Subcutaneous adipose tissue (tissue), 4 donors: ENCODE results near the gene MBD3L3. TPM values are rescaled to one million over a fixed set of nuclear protein-coding genes. Genes with fewer than 3 reads are reported as not detected.

Experiments
- total RNA-seq, 4 donors: library from RNA; depleted of rRNA; stranded (reverse); fragments of >200 nt; gene quantifications; one replicate each; pipeline ENCODE4 v1.1.0, GENCODE V29; 2016
- TF ChIP-seq, protein P1 (sequence below): fragments of 450-650 bp; IDR thresholded peaks from one replicate; pipeline ENCODE4 v1.5.1; 2016; ENCODE audit warnings: low read depth, mild to moderate bottlenecking, control low read depth, antibody characterized with exemption, moderate library complexity

The MBD3L3 gene
- total RNA-seq, 4 donors from 2014 or later = not detected

DNA sequence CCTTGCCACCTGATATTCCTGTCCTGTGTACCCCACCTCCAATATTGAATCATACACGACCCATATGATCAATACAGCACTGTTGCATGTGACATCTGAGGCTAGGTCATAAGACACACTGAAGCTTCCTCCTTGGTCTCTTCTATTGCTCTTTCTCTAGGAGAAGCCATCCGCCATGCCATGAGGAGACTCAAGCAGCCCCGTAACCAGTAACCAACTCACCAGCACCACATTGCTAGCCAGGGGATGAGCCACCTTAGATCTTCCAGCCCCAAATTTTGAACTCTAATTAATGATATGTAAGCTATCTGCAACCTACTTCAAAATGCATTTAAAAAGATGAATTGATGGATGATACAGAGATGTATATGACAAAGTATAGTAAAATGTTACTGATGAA lies 39.6 kb upstream of the MBD3L3 start:
- TF ChIP-seq, protein P1, sequence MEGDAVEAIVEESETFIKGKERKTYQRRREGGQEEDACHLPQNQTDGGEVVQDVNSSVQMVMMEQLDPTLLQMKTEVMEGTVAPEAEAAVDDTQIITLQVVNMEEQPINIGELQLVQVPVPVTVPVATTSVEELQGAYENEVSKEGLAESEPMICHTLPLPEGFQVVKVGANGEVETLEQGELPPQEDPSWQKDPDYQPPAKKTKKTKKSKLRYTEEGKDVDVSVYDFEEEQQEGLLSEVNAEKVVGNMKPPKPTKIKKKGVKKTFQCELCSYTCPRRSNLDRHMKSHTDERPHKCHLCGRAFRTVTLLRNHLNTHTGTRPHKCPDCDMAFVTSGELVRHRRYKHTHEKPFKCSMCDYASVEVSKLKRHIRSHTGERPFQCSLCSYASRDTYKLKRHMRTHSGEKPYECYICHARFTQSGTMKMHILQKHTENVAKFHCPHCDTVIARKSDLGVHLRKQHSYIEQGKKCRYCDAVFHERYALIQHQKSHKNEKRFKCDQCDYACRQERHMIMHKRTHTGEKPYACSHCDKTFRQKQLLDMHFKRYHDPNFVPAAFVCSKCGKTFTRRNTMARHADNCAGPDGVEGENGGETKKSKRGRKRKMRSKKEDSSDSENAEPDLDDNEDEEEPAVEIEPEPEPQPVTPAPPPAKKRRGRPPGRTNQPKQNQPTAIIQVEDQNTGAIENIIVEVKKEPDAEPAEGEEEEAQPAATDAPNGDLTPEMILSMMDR = no peak

- TF ChIP-seq, protein P1 = no peak
These were observed 30.5 kb upstream of the MBD3L3 start for GRCh38 chr19:7088999-7089398.

- TF ChIP-seq, protein P1 = no peak
These were observed 24.8 kb upstream of the MBD3L3 start for GRCh38 chr19:7083076-7083956.

DNA sequence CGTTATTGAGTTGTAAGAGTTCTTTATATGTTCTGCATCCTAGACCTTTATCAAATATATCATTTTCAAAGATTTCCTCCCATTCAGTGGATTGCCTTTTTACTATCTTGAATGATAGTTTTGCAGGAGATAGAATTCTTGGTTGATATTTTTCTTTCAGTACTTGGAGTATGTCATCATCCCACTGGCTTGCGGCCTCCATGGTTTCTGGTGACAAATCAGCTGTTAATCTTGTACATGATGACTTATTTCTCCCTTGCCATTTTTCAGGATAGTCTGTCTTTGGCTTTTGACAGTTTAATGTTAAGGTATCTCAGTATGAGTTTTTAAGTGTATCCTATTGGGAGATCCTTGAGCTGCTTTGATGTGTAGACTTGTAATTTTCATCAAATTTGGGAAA lies 19.5 kb upstream of the MBD3L3 start:
- TF ChIP-seq, protein P1 = no peak

DNA sequence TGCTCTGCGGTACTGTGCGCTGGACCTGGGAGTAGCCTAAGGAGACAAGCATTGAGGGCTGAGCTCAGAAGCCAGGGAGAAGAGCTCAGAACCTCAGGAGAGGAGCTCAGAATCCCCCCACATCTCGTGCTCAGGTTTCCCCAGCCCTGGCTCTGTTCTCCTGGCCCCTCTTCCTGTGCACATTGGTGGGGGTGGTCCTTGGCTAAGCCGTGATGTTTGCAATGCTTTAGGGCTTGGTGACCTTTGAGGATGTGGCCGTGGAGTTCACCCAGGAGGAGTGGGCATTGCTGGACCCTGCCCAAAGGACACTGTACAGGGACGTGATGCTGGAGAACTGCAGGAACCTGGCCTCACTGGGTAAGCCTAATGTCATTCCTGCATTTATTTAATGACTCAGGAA lies 17.7 kb upstream of the MBD3L3 start:
- TF ChIP-seq, protein P1 = no peak

GRCh38 chr19:7074705-7075282 lies 16.3 kb upstream of the MBD3L3 start:
- TF ChIP-seq, protein P1 = no peak

- TF ChIP-seq, protein P1 = no peak
These were observed 14.1 kb upstream of the MBD3L3 start for GRCh38 chr19:7072541-7072940.
